Stimulated activated CD8-positive, alpha-beta memory T cell treated with anti-CD3 and anti-CD28 coated beads, Interleukin-12 subunit alpha, Interleukin-12 subunit beta, amount 100 ng/mL, for 1 hour (primary cell): Measurements from ENCODE around the gene SOCS7.

Source experiments
- DNase-seq: peaks from one replicate; pipeline ENCODE4 v3.0.0-alpha.2; 2020; ENCODE audit warnings: low read depth

Gene SOCS7

GRCh38 chr17:38364741-38365140 is 13.1 kb downstream of the SOCS7 start:
- DNase-seq = no peak

- DNase-seq = no peak
Measured at GRCh38 chr17:38369124-38369886, 17.7 kb downstream of the SOCS7 start.

DNA sequence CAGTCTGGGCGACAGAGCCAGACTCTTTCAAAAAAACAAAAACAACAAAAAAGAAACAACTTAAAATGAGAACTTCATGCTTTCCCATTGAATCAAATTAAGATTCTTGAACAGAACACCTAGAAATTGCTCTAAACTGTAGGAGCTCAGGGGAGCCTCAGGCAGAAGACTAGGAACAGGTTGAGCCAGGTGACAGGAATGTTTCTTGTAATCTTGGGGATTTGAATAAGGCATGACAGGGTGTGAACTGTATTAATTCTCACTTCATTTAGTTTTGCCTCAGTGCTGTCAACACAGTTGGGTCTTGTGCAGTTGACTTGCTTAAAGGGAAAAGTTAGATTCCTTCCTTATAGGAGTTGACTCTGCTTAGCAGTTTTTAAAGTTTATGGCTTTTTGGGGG is 27.8 kb downstream of the SOCS7 start:
- DNase-seq = no peak

DNA sequence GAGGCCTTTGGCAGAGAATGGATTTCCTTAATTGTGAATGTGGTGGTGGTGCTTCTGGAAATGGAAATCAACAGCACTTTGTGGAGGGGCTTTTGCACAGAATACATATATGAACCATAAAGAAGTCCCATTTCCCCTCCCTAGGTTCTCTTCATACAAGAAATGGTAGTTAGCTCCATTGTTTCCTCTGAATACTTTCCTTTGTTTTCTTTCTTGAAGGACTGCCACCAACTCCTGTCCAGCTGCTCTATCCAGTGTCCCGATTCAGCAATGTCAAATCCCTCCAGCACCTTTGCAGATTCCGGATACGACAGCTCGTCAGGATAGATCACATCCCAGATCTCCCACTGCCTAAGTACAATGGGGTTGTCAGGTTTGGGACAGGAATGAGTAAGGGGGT is 43.4 kb downstream of the SOCS7 start:
- no peak for DNase-seq

- no peak for DNase-seq
Measured at GRCh38 chr17:38397227-38397626, 45.6 kb downstream of the SOCS7 start.

GRCh38 chr17:38400286-38400685 is 48.6 kb downstream of the SOCS7 start:
- DNase-seq = no peak

GRCh38 chr17:38401459-38401858 is 49.8 kb downstream of the SOCS7 start:
- DNase-seq = no peak

- no peak for DNase-seq
Measured at GRCh38 chr17:38402897-38403296, 51.3 kb downstream of the SOCS7 start.

GRCh38 chr17:38403491-38403890 is 51.8 kb downstream of the SOCS7 start:
- DNase-seq = no peak

DNA sequence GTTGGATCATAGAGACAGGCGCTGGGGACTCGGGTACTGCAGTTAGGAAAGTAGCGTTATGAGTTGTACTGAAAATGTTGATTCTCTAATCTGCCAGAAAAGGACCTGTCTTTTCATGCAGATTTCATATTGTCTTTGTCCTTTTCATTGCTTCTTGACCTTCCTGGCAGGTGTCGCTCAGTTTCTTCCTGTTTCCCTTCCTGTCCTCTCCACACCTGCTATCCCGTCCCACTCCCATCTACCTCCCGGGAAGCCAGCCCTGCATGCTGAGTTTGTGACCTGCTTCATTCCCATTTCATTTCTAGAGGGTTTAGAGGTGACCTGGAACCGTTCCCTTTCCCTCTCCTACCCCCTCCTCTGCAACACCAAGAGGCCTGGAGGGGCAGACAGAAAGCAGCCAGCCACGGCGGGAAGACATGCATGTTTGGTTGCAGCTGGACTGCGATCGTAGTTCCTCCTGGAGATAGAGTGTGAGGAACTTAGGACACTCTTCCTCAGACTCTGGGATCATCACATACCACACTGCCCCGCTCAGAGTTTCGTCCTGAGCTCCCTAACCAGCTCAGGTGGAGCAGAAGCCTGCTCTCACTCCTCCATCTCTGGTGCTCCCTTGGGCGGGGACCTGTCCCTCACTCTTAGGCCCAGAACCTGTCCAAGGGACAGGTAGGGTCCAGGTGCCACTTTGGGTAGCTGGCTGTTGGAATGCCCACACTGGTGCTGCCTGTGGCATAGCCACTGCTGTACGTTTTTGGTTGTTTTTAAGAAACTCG is 52.7 kb downstream of the SOCS7 start:
- DNase-seq = no peak

GRCh38 chr17:38405654-38406053 is 54.0 kb downstream of the SOCS7 start:
- no peak for DNase-seq

DNA sequence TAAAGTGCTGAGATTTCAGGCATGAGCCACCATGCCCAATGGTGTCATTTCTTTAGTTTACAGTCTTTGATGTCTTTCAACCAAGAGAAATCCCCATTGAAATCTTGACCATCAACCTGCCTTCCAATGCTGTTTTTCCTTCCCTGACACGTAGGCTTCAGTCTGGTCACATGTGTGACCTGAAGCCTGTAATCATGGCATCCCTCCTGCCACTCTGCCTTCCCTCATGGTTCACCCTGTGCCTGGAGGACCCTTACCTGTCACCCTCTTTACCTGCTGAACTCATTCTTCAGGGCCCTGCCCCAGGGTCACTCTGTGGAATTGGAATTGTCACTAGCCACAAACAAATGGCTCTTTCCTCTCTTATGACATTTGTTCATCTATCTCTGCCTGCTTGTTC is 58.6 kb downstream of the SOCS7 start:
- DNase-seq = no peak

DNA sequence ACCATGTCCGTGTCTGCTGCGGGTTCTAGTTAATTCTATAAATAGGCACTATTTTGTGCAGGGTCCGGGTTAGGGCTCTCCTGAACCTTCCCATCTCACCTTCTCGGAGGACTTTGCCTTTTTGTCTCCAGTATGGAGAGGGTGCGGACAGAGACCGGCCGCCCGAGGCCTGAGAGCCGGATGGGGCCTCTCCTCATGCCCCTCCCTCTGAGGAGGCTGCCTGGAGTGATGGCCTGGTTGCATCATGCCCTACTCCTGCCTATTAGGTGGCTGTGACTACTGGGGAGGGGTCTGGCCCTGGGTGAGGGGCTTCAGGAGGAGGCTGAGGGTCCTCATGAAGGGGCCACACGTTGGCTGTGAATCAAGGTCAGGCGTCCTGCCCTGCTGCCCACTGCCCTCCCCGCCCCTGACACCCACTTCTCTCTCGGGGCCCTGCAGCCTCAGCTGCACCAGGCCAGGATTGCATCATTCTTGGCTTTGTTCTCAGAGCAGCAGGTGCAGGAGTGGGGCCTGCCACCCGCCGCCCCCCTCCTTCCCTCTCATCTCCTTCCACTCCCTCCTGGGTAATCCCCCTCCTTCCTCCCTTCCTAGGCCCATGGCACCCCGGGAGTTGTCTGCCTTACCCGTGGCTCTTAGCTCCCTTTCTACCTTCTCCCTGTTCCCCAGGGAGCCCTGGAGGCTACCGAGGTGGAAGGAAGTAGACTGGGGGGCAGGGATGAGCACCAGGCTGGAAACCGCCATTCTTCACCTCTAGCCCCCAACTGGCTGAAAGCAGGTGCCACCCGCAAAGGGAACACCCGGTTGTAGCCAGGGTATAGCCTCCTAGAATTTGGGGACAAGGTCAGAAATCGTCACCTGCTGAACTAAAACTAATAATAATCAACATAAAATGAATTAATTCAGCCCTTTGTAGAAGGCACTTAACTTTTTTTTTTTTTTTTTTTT is 63.9 kb downstream of the SOCS7 start:
- no peak for DNase-seq

- no peak for DNase-seq
Measured at GRCh38 chr17:38416840-38417209, 65.2 kb downstream of the SOCS7 start.

DNA sequence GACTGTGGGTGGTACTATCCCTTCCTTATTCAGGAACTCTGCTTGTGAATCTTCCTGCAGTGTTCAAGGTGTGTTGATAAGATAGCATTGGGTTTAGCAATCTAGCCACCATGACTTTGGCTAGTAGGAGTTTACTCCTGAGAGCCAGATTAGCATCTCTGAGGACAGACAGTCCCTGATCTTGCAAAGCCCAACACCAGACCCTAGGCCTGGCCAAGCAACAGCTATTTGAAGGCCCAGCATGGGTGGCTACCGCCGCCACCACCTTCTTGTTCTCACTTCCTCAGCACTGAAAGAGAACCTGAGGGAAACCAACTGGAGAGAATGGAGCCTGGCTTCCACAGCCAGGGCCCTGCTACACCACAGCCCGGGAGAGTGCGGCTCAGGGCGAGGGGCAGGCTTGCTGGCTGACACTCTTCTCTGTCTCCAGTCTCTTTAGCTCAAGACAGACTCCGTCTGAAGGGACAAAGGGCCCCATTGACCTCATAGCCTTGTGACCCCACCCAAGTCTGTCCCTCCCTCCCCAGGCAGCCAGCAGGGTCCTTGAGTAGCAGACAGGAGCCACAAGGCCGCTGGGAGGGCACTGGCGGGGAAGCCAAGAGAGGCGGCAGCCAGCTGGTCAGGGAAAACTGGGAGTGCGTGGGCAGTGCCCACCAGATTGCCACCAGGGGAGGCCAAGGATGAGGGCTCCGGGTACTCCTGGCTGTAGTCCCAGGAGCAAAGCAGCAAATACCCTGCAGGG is 65.7 kb downstream of the SOCS7 start:
- no peak for DNase-seq

DNA sequence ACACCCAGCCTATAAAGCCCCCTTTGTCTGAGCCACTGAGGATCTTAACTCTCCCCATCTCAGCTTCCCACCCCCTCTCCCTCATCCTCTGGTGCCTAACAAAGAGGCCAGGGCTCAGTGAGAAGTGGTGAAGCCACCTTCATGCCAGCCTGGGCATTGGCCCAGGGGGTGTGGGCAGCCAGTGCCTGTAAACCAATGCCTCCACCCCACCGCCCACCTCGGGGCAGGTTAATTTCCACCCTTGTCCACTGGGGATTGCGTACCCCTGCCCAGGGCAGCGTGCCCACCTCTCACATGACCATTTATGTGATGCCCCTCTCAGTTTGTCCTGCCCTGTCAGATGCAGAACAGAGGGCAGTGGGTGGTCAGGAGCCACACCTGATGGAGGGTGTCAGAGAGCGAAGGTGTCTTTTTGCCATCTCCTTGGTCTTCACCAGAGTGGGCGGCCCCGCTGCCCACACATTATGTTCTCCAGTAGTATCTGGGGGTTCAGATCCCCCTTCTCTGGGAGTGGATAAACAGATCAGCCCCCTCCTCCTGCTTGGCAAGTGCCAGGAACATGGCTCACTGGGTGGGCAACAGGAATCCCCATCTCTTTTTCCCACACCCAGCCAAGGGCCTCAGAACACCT is 66.5 kb downstream of the SOCS7 start:
- DNase-seq = no peak

DNA sequence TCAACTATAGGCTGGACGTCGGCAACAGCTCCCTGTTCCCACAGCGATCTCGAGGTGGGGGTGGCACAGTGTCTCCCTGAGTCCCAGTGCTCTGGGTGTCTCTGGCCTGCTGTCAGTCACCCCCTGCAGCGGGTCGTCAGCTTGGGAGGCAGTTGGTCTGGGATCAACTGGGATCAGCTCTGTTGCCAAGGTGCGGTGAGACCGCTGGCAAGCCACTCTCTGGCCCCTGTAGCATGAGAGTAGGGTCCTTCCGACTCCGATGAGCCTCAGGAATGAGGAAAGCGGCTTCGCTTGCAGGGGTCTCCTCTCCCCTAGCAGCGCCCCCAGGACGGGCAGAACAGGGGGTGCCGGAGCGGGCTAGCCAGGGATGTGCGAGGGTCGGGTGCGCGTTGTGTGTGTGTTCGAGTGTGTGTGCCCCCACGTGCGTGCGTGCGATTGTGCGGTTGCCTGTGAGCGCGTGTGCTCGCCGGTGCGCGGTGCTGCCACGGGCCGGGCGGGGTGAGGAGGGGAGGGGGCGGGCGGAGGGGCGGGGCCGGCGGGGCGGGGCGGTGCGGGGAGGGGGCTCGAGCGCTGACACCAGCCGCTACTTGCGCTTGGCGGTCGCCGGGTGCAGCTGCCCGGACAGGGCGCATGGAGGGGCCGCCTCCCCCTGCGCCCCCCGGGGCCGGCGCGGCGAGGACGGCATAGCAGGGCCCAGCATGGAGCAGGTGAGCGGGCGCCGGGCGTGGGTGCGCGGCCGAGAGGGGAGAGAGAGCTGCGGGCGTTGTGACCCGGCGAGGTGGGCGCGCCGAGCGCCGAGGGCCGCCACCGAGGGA is 67.3 kb downstream of the SOCS7 start:
- DNase-seq = no peak

DNA sequence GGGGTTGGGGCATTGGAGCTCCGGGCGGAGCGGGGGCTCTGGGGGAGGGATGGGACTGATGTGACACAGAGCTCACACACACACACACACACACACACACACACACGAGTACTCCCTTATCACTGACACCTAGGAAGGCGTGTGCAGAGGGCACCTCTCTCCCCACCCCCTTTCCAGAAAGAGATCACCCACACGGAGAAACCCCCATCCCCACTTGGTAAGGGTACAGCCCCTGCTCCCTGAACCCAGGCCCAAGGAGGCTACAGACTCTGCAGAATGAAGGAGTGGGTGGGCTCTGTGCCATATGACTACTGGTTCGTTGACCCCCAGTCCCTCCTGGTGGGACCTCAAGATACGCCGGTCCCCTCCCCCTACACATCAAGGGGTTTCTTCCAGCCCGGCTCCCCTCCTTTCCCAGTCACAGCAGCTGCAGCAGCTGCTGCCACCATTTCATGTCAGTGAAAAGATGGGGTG is 67.9 kb downstream of the SOCS7 start:
- DNase-seq = no peak

GRCh38 chr17:38420518-38420917 is 68.9 kb downstream of the SOCS7 start:
- no peak for DNase-seq

DNA sequence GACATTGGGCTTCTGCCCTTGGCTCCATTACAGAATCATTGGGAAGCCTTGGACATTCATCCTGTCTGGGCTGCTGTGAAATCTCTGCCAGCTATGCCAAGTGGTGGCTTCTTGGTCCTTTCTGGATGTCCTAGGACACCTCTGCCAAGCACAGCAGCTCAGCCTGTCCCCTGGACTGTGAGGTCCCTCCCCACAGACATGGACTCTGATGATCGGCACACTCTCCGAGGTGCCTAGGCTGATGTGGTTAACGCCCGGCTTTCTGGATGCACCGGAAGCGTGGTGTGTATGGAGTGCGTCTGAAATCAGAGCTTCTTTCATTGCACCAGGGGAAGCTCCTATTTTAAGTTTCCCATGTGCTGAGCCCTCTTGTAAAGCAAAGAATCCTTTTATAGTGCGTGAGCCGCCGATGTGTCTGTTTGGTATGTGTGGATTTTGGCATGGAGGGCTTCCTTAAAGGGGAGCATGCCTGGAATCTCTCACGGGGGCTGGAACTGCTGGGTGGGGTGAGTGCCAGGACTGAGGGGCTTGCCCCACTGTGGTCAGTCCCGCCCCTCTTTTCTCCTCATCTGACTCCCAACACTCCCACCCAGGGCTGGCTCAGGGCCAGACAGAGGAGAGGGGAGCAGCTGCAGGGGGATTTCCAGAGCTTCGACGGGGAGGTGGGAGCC is 69.7 kb downstream of the SOCS7 start:
- DNase-seq = no peak
